ENCODE results near the gene SEMA5A.

SEMA5A gene

DNA sequence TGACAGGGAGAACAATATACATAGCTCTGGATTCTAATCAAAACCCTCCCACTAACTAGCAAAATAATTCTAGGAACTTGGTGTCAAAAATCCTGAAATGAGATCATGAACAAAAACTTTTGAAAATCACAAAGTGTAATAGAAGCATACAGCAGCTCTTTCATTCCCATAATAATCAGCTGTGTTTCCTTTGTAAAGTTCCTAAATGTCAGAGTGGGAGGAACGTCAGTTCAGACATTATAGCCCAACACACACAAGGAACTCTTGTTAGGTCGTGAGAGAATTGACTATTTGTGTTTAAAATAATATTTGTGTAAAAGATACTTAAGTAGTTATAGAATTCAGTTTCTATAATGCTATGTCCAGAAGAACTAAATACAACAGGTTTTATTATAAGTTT lies 312.8 kb downstream of the SEMA5A start:
- TF ChIP-seq, protein P1, sequence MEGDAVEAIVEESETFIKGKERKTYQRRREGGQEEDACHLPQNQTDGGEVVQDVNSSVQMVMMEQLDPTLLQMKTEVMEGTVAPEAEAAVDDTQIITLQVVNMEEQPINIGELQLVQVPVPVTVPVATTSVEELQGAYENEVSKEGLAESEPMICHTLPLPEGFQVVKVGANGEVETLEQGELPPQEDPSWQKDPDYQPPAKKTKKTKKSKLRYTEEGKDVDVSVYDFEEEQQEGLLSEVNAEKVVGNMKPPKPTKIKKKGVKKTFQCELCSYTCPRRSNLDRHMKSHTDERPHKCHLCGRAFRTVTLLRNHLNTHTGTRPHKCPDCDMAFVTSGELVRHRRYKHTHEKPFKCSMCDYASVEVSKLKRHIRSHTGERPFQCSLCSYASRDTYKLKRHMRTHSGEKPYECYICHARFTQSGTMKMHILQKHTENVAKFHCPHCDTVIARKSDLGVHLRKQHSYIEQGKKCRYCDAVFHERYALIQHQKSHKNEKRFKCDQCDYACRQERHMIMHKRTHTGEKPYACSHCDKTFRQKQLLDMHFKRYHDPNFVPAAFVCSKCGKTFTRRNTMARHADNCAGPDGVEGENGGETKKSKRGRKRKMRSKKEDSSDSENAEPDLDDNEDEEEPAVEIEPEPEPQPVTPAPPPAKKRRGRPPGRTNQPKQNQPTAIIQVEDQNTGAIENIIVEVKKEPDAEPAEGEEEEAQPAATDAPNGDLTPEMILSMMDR (IDR thresholded peaks at IDR 0.05; ENCODE audit: low read depth, low read length) = no peak
- no peak for DNase-seq (ENCODE audit: extremely low read depth, low read depth)

DNA sequence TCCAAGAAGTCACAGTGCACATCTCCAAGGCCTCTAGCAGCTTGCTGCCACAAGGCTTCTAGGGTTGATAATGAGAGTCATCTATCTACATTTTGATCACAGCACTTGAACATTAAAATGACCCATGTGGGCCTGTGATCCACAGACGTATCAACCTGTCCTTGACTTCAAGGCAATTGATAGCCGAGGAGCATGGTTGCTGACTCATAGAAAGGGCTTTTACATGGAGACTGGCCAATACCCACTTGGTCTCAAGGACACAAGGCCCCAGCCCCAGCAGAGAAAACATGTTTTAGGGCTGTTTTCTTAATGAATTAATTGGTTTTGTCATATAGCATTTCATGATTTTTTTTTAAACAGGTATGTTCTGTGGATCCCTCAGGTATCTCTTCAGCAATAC lies 314.0 kb downstream of the SEMA5A start:
- no peak for DNase-seq (ENCODE audit: extremely low read depth, low read depth)
- TF ChIP-seq, protein P1 (IDR thresholded peaks at IDR 0.05; ENCODE audit: low read depth, low read length) = no peak

DNA sequence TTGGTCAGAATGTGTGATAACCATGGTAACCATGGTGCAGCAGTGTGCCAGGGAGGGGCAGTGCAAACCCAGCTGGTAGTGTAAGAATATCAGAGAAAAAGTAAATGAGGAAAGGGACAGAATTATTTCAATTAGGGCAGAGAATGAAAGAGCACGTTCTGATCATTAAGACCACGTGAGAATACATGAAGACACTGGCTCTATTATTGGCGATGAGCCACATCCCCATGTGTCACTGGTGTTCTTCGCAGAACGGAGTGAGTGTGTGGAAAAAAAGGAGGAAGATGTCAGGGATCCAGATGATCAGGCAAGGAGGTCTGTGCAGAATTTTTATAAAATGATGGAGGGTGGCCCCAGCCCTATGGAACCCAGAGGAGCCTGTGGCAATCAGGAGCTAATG lies 315.5 kb downstream of the SEMA5A start:
- no peak for DNase-seq (ENCODE audit: extremely low read depth, low read depth)
- TF ChIP-seq, protein P1 (IDR thresholded peaks at IDR 0.05; ENCODE audit: low read depth, low read length) = no peak

DNA sequence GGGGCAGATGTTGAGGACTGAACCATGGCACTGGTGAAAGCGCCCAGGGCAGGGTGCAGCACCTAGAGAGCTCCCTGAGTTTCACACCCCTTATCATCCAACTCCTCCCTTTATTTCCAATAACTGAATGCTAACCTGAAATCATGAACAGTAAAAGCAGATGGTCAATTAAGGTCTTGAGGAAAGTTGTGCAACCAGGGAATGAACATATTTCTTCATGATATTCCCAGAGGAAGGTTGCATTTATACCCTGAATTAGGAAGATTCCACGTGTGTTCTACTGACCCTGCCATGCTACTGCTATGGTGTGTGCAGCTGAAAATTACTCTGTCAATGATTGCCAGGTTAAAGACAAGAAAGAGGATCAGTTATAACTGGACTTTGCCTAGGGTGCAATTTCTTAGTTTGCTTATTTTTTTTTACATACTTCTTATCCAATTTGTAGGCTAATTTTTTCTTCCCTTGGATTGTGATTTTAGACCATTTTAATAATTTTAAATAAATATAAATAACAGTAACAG lies 319.8 kb downstream of the SEMA5A start:
- no peak for DNase-seq (ENCODE audit: extremely low read depth, low read depth)
- TF ChIP-seq, protein P1 (IDR thresholded peaks at IDR 0.05; ENCODE audit: low read depth, low read length) = no peak

DNA sequence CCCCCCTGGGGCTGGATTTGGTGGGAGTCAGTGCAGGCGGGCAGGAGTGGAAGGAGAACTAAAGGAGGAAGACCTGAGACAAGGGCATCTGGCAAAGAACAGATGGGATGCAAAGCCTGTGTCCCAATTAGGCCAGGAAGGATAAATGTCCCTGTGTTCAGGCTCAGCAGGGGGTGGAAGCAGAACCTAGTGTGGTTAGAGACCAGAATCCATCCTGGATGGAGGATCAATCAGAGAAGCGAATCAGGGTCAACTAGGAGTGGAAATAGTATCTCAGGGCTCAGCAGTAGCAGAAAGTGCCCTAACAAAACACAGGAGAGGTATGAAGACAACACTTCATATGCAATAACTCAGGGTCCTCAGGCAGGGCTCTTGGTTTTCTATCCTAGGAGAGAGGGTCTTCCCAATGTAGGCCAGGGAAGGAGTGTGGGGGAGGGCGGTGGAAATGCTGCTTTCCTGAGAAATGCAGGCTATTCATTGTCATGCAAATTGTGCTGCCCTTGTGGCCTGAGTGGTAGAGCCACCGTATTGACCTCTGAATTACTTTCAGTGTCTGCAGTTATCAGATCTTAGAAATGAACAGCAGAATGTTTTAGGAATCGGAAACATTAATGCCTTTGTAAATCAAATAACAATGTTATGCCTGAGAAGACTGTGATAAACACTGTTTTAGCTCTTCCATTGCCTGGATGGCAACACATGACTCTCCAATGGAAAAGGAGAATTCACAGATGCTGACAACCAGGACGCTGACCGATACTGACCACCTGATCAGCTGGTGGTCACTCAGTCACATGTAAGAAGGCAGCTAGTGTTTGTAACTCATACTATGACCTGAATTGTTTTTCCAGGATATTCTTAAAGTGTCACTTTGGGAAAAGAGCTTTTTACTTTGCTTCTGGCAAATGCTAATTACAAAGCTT lies 323.6 kb downstream of the SEMA5A start:
- no peak for DNase-seq (ENCODE audit: extremely low read depth, low read depth)
- TF ChIP-seq, protein P1 (IDR thresholded peaks at IDR 0.05; ENCODE audit: low read depth, low read length) = no peak

DNA sequence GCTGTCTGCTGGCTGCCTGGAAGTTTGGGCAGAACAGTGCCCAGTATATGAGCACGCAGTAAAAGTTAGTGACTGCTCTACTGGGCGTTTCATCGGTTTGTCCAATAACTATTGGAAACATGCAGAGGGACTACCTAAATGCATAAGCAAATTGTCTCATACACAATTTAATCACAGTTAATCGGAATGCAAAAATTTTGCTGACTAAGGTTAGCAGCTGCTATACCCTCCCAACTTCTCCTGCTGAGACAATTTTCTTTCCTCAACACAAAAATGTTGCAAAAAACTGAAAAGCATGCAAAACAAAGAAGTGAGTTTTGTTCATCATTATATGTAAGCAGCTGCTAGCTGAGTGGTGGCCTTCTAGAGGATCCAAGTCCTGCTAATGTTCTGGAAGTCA lies 327.5 kb downstream of the SEMA5A start:
- no peak for DNase-seq (ENCODE audit: extremely low read depth, low read depth)
- TF ChIP-seq, protein P1 (IDR thresholded peaks at IDR 0.05; ENCODE audit: low read depth, low read length) = no peak

DNA sequence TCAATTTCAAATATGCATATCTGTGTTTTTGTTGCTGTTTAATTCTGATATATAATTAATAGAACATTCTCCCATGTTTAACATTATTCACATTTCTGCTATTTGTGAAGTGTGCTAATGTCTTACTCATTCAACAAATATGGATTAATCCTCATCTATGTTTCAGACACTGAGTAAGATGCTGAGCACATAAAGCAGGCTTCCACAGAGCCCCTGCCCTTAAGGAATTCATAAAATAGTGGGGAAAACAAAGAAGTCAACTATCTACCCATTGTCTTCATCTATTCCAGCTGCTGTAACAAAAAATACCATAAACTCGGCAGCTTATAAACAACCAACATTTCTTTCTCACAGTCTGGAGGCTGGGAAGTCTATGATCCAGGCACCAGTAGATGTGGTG lies 333.3 kb downstream of the SEMA5A start:
- TF ChIP-seq, protein P1 (IDR thresholded peaks at IDR 0.05; ENCODE audit: low read depth, low read length) = no peak
- no peak for DNase-seq (ENCODE audit: extremely low read depth, low read depth)

Data from AG09319 (cell line).